ENCODE measurements around the gene ZMPSTE24. TPM values are rescaled to one million over a fixed set of nuclear protein-coding genes. Genes with fewer than 3 reads are reported as not detected.

The ZMPSTE24 gene
- polyA plus RNA-seq, 1 donor = 23.9 TPM

DNA sequence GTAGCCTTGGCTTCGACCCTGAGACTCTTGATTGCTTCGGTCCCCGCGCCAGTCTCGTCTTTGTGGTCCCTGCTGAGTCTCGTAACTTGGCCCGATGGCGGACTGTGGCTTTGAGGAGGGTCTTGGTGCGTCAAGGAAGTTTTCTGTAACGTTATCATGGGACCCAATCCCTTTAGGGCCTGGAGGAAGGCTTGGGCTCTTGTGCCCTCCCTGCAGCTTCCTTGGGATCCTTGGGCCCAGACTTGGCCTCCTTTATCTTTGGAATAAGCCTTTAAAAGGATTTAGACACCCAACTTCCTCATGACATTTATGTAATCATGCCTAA is 371 bp downstream of the ZMPSTE24 start:
- no peak for DNase-seq (ENCODE audit: low read depth)

DNA sequence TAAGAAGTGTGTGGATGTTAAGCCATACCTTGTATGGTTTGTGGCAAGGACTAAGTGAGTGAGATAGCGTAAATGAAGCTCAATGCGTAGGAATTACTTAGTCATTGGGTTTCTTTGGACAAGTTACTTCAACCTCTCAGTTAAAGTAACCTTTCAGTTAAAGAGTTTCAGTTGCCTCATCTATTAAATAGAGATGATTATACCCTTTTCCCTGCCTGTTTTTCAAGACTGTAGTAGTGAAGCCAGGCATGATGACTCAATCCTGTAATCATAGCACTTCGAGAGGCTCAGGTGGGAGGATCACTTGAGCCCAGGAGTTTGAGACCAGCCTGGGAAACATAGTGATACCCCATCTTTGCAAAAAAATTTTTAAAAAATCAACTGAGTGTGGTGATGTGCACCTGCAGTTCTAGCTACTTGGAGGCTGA is 6.3 kb downstream of the ZMPSTE24 start:
- DNase-seq (ENCODE audit: low read depth) = no peak

DNA sequence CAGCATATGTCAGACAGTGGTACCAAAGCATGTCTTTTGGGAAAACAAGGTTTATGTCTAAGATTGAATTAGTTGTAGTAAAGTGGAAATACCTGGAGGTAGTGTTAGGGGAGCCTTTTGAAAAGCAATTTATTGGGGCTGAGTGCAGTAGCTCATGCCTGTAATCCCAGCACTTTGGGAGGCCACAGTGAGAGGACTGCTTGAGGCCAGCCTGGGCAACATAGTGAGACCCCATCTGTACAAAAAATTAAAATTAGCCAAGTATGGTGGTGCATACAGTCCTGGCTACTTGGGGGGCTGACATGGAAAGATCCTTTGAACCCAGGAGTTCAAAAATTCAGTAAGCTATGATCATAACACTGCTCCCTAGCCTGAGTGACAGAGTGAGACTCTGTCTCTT is 7.3 kb downstream of the ZMPSTE24 start:
- no peak for DNase-seq (ENCODE audit: low read depth)

DNA sequence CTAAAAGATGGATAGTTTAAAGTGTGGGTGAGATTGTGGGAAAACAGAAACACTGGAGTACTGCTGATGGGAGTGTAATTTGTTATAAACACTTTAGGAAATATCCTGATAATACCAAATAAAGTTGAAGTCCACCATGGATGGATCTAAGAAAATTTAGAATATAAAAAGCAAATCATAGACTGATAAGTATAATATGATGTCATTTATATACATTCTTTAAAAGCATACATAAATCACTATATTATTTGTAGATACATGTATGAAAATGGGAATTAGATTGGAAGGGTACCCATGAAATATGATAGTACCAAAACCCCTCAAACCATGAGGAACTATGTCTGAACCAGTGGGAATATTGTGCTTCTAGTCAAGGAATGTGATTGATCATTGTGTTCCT is 7.9 kb downstream of the ZMPSTE24 start:
- DNase-seq (ENCODE audit: low read depth) = no peak

DNA sequence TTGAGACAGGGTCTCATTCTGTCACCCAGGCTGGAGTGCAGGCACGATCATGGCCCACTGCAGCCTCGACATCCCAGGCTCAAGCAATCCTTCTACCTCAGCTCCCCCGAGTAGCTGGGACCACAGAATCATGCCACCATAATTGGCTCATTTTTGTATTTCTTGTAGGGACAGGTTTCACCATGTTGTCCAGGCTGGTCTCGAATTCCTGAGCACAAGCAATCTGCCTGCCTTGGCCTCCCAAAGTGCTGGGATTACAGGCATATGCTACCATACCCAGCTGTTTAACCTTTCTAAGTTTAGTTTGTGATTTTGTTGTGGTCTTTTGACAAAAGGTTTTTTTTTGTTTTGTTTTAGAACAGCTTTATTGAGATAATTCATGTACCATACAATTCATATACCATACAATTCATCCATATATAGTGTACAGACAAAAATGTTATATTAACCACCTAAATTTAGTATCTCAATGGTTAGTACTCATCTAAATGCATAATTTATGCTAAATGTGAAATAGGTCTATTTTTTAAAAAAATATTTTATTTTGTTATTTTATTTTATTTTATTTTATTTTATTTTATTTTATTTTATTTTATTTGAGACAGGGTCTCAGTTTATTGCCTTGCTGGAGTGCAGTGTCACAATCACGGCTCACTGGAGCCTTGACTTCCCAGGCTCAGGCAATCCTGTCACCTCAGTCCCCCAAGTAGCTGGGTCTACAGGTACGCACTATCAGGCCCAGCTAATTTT is 8.9 kb downstream of the ZMPSTE24 start:
- DNase-seq (ENCODE audit: low read depth) = no peak

DNA sequence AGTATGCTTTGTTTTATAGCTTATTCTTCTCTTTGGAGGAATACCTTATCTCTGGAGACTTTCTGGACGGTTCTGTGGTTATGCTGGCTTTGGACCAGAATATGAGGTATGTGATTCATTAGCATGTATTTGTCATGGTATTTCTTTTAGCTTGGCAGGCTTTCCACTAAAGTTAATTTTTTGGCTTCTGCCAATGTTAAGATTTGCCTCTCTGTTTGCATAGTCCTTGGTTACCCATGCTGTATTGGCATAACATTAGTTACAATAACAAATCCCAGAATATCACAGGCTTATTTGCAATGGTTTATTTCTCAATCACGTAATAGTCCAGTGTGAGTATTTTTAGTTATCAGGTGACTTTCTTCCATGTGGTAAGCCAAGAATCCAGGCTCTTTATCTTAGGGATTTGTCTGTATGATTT is 9.7 kb downstream of the ZMPSTE24 start:
- no peak for DNase-seq (ENCODE audit: low read depth)

DNA sequence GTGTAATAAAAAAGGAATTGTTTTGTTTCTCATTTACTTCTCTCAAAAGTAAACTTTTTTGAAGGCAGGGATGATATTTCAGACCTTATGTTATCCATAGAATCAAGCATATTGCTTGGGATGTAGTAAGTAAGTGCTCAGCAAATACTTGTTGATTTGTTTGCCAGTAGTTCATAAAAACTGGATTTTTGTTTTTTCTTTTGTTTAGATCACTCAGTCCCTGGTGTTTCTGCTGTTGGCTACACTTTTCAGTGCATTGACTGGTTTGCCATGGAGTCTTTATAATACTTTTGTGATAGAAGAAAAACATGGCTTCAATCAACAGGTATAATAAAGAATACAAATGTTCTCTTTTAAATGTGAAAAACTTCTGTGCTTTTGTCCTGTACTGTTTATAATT is 10.2 kb downstream of the ZMPSTE24 start:
- DNase-seq (ENCODE audit: low read depth) = no peak

DNA sequence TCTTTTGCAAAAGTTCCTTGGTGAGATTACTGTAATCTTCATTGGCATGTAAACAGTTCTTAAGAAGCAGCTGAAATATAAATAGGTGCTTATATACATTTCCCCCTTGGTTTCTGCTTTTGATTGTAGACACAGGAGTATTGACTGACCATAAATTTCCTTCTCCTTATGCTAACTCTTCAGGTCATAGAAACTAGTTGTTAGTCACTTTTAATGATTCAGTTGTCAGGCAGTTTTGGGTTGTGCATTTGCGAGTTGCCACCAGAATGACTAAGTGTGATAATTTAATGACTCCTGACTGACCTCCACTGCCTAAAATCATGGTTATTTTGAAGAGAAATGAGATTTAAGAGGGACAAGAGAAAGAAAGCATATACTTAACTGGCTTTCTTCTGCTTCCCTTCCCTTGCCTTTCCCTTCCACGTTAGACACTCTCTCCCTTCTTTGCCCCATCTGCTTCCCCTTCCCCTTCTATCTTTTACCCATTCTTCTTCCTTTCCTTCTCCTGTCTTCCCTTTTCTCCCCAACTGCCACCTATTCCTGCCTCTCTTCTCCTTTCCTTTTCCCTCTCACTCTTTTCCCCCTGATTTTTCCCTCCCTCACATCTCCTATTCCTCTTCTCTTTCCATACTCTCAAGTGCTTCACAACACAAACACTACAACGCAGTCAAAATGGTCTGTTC is 12.3 kb downstream of the ZMPSTE24 start:
- no peak for DNase-seq (ENCODE audit: low read depth)

DNA sequence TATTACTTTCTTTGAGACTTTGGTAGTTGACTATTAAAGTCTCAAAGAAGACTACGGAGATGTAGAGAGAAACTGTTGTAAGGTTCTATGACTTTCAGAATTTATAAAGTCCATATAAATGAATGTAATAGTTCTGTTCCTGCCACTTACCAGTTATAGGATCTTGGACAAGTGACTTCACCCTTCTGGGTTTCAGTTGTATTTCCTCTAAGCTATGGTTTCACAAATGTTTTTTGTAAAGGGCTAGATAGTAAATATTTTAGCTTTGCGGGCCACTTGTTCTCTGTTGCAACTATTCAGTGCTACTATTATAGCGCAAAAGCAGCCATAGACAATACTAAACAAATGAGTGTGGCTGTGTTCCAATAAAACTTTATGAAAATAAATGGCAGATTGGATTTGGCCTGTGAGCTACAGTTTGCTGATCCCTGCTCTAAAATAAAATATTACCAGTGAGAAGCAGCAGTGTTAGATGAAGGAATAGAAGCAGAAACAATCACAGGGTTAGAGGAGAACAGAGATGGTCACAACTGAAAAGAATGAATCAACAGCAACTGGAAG is 14.7 kb downstream of the ZMPSTE24 start:
- no peak for DNase-seq (ENCODE audit: low read depth)

DNA sequence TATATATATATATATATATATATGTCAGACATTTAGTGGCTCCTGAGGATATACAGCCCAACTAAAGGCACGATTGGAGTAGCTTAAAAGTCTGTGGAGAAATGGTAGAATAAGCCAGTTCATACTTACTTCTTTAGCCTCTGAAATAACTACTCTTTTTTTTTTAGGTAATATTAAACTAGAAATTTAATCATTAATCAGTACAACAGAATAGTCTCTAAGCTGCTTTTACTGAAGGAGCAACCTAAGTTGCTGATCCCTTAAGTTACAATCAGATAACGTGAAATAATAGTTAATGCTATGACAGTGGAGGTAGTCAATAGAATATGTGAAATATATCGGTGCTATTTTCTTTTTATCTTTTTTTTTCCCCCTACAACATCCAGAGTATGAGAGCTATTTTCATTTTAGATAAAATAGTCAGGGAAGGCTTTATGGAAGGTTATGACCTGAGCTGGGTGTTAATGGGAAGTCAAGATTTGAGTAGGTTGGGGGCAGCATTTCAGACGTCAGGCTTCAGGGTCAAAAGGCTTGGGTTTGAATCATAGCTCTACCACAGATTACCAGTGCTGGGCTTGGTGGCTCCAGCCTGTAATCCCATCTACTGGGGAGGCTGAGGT is 15.6 kb downstream of the ZMPSTE24 start:
- DNase-seq (ENCODE audit: low read depth) = no peak

DNA sequence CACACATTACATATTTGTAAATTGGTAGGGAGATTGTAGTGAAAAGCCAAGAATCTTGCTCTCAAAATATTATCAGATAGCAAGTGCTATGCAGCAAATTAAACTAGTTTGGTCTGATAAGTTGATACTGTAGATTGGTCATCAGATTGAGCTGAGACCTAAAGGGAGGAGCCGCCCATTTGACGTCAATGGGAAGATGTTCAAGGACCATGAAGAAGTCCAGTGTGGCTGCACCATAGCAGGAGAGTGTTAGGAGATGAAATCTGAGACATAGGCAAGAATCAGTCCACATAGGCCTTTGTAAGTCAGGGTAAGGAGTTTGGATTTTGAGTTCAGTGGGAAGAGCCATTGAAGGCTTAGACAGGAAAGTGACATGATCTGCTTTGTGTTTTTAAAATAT is 16.3 kb downstream of the ZMPSTE24 start:
- no peak for DNase-seq (ENCODE audit: low read depth)

DNA sequence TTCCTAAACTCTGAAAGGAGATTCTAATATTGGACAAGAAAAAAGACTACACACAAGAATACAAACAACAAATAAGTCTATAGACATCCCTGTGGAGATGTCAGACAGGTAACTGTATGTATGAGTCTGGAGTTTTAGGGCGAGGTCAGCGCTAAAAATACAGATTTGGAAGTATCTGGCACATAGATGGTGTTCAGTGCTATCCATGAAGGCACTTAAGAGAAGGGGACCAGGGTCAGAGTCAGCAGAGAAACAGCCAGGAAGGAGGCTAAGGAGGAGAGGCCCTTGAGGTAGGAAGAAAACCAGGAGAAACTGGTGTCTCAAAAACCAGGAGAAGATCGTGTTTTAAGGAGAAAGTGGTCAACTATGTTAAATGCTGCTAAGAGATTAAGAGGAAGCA is 18.1 kb downstream of the ZMPSTE24 start:
- no peak for DNase-seq (ENCODE audit: low read depth)

DNA sequence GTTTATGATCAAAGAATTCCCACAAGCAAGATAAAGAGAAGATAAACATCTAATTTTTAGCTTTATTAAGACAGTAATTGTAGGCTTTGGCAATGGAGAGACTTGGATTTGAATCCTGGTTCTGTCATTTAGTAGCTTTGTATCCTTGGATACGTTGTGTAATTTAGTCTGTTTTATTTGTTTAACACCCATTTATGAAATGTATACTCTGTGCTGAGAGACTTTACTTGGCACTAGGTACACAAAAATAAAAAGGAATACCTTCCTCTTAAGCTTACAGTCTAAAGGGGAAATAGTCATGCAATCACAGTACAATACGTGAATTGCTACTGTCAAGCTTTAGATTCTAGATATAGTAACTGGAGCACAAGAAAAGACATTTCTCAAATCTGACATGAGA is 23.8 kb downstream of the ZMPSTE24 start:
- no peak for DNase-seq (ENCODE audit: low read depth)

DNA sequence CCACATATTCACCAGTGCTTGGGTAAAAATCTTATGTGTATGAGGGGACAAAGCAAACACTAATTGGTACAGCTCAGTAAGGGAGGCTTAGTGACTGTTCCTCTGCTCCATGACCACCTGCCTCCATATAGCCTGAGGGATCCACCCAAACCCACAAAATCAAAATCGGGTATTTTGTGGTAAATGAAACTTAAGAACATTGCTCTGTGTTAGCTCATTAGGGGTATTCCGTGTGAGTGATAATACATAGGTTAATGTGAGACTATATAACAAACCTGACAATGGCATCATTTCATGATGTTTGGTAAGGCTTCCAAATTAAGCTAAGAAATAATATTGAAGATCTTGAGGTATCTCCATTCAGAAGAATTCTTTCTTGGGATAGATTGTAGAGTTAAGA is 33.3 kb downstream of the ZMPSTE24 start:
- no peak for DNase-seq (ENCODE audit: low read depth)

DNA sequence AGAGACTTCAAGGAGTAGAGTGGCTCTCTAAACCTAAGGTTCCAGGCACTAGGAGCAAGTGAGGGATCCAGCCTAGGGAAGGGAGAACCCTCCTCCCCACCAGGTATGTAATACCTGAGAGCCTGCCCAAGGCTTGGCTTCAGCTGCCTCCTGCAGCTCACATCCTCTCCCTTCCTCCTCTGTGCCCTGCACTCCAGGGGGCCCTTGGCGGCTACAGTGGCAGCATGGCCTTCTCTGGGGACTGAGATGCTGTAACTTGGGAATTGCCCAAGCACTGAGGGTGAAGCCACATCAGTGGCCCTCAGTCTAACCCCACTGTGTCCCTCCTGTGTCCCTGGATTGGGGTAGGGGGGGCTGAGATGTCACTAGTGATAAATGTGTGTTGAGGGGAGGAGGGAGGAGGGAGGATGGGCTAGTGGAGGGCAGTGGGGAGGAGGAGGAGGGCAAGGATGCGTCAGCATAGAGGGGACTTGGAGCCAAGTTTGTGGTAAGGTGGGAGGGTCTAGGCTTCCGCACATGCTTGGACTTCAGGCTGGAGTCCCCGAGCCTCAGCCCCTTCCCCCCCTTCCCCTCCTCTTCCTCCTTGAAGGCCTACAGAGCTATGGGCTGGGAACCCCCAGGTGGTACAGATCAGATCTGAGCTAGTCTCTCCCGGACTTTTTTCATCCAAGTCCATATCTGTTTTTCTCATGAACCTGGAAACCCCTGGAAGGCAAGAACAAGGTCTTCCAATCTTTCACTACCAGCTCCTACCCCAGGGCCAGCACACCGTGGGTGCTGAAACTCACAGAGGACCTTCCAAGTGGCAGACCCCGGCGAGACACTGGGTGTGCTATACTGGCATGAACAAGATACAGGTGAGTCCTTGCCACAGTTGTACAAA is 41.6 kb downstream of the ZMPSTE24 start:
- no peak for DNase-seq (ENCODE audit: low read depth)

DNA sequence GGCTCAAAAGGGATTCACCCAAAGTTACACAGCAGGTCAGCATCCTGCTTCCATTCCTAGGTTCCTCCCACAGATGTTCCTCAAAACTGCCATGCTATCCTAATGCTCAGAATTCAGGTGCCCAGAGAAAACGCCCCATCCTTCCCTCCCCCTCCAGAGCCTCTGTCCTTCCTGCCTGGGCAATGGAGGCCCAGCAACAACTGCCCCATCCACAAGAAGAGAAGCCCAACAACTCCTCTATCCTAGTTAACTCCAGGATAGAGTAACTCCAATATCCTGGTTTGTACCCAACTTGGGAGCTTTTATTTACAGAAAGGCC is 42.2 kb downstream of the ZMPSTE24 start:
- no peak for DNase-seq (ENCODE audit: low read depth)

DNA sequence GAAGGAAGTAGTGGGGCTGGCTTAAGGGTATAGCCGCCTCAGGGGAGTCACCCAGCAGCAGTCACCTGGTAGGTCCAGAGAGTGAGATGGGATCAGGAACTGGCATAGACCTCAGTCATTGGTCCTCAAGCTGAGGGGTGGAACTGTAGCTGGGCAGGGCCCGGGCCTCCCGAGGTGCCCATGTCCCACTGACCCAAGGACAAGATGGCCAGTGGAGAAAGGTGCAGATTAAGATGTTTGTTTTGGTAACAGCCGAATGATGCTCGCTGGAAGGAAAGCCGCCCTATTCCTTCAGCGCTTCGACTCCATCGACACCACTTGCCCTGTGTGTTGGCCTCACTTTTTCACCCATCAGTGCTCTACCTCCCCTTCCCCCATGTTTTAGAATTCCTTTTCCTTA is 42.6 kb downstream of the ZMPSTE24 start:
- no peak for DNase-seq (ENCODE audit: low read depth)

DNA sequence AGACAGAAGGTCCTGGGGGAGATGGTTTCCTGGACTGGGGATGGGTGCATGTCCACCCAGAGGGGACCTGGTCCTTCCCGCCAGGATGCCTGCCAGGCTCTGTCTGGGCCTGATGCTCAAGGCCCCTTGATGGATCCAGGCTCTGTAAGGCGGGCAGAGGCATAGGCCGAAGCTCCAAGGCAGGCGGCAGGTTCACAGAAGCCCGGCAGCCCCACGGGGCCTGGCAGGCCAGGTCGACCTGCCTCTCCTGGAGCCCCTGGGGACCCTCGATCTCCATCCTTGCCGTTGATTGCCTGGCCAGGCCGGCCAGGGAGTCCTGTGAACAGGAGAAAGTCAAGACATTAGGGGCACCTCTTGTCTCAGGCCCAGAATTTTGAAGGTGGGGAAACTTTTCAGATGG is 43.0 kb downstream of the ZMPSTE24 start:
- DNase-seq (ENCODE audit: low read depth) = no peak

DNA sequence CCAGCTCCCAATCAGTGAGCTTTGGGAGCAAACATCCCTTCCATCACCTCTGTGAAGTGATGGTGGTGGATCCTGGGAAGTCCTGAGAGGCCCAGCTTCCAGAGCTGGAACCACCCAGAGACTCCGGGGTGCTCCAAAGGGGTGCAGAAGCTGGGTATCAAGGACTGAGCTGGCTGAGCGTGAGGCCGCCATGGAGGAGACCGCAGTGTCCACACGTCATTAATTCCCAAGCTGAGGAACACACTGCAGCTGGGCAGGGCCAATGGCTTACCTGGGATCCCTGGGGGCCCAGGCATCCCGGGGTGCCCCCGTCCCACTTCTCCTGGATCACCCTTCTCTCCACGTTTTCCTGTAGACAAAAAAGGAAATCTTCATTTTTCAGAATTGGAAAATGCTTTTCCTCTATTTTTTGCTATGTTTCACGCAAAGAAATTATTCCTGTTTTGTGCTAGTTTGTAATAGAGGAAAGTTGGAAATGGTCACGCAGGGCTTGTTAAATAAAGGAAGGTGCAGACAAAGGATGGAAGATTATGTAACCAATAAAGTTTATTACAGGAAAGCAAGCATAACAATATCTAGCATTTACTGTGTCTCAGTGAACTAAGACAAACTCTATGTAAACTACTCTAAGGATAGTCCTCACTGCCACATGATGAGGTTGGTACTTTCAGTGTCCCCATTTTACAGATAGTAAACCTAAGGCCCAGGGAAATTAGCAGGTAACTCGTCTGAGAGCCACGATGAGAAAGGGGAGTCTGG is 43.7 kb downstream of the ZMPSTE24 start:
- DNase-seq (ENCODE audit: low read depth) = no peak

DNA sequence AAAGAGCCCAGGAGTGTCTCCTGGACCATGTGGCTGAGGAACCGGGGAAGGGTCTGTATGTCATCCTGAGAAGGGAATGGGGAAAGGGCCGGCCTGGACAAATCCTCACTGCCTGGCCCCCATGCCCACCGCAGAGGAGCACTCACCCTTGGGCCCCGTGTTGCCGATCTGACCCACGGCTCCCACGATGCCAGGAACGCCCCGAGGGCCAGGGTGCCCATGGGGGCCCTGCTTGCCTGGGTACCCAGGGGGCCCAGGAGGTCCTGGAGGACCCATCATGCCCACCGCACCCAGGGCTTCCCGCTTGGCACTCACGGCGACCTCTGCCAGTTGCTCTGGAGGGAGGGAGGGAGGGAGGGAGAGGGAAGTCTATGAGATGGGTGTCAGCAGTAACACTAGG is 44.4 kb downstream of the ZMPSTE24 start:
- no peak for DNase-seq (ENCODE audit: low read depth)

DNA sequence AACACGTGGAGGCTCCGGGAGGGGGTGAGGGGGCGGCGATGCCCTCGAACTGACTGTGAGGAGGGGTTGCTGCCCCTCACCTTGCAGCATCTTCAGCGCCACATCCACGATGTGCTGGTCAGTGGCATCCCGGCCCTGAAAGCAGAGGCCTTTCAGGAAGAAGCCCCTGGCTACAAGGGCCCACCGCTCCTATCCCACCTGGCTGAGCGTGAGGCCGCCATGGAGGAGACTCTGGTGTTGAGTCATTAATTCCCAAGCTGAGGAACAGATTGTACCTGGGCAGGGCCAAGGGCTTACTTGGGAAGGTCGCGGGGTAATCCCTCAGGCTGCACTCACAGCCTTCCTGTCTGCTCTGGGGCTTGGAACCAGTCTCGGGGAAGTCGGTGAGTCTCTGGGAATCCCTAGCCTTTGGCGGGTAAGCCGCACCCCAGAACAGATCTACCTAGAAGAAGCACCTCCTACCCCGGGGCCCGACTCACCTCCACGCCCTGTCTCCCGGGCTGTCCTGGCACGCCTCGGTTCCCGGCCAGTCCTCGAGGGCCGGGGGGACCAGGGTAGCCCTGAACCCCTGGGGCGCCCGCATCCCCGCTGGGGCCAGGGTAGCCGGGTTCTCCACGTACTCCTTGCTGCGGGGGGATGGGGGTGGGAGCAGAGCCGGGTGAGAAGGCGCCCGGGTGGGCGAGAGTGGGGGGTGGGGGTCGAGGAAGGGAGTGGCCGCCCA is 45.2 kb downstream of the ZMPSTE24 start:
- DNase-seq (ENCODE audit: low read depth) = no peak
